ENCODE measurements around the gene SSBP1.

The SSBP1 gene

GRCh38 chr7:141785706-141786552 is 47.8 kb downstream of the SSBP1 start:
- DNase-seq, result peak; percentile 18

GRCh38 chr7:141788296-141788695 is 50.1 kb downstream of the SSBP1 start:
- DNase-seq, result no peak

- DNase-seq, result no peak
These were observed 51.8 kb downstream of the SSBP1 start, which contains the start of gene TAS2R5 for GRCh38 chr7:141789917-141790316. TSS of gene TAS2R5 (plus strand) at chr7:141790217. CDS start at chr7:141790362, 145 bp downstream.

GRCh38 chr7:141792526-141792925 is 54.4 kb downstream of the SSBP1 start:
- no peak for DNase-seq
